Mesendoderm (in vitro differentiated cells): ENCODE data around the gene GTF2I.
"Not testable (repeated sequence)": the region's sequence is repeated elsewhere in the genome, so short reads cannot be mapped to it uniquely, and the experiment has no call there.

Source experiments
- DNase-seq: peaks from one replicate; pipeline ENCODE4 v3.0.0; 2013
- H2AK5ac ChIP-seq: 2 replicates; pipeline ENCODE4 v1.6.1; 2013; ENCODE audit warnings: low read length, inconsistent platforms
- H2BK120ac ChIP-seq: 2 replicates; pipeline ENCODE4 v1.6.1; 2013; ENCODE audit warnings: low read depth, mild to moderate bottlenecking, low read length, moderate library complexity, mixed read lengths
- H2BK15ac ChIP-seq: replicated peaks from 2 replicates; pipeline ENCODE4 v1.6.1; 2013; ENCODE audit warnings: low read depth, mild to moderate bottlenecking, moderate library complexity
- H2BK5ac ChIP-seq: 2 replicates; pipeline ENCODE4 v1.6.1; 2013; ENCODE audit warnings: low read length, inconsistent platforms
- H3K18ac ChIP-seq: 2 replicates; pipeline ENCODE4 v1.6.1; 2013; ENCODE audit warnings: mild to moderate bottlenecking, low read length, mixed read lengths
- H3K23ac ChIP-seq: one replicate; pipeline ENCODE4 v1.6.1; 2013; ENCODE audit warnings: low read length
- H3K27ac ChIP-seq: 2 replicates; pipeline ENCODE4 v1.5.1; 2013; ENCODE audit warnings: low read depth, mild to moderate bottlenecking, inconsistent platforms, low read length, moderate library complexity
- H3K27me3 ChIP-seq: 2 replicates; pipeline ENCODE4 v1.6.1; 2013; ENCODE audit warnings: low read length, control low read depth, mild to moderate bottlenecking, inconsistent platforms; ENCODE audit not compliant: insufficient read depth, poor library complexity
- H3K36me3 ChIP-seq: 2 replicates; pipeline ENCODE4 v1.6.1; 2013; ENCODE audit warnings: low read length, inconsistent platforms; ENCODE audit not compliant: control insufficient read depth, insufficient read depth
- H3K4ac ChIP-seq: one replicate; pipeline ENCODE4 v1.6.1; 2013; ENCODE audit warnings: low read depth, mild to moderate bottlenecking, low read length, moderate library complexity
- H3K4me1 ChIP-seq: 2 replicates; pipeline ENCODE4 v1.6.1; 2013; ENCODE audit warnings: low read depth, low read length, inconsistent platforms; ENCODE audit not compliant: control insufficient read depth
- H3K4me2 ChIP-seq: 2 replicates; pipeline ENCODE4 v1.6.1; 2013; ENCODE audit warnings: low read length
- H3K4me3 ChIP-seq: 2 replicates; pipeline ENCODE4 v1.5.1; 2013; ENCODE audit warnings: mild to moderate bottlenecking, low read length
- H3K56ac ChIP-seq: one replicate; pipeline ENCODE4 v1.6.1; 2013; ENCODE audit warnings: low read length
- H3K79me1 ChIP-seq: 2 replicates; pipeline ENCODE4 v1.6.1; 2013; ENCODE audit warnings: low read length, inconsistent platforms
- H3K79me2 ChIP-seq: 2 replicates; pipeline ENCODE4 v1.6.1; 2013; ENCODE audit warnings: mild to moderate bottlenecking, low read length; ENCODE audit not compliant: control insufficient read depth, insufficient read depth
- H3K9ac ChIP-seq: 2 replicates; pipeline ENCODE4 v1.6.1; 2013; ENCODE audit warnings: low read length, inconsistent platforms
- H4K5ac ChIP-seq: one replicate; pipeline ENCODE4 v1.6.1; 2013; ENCODE audit warnings: low read length
- H4K8ac ChIP-seq: one replicate; pipeline ENCODE4 v1.6.1; 2013; ENCODE audit warnings: low read depth, mild to moderate bottlenecking, control low read depth, low read length, moderate library complexity
- WGBS: extraction: QIAGEN DNeasy Blood & Tissue Kit; methylation state at CpG from one replicate; pipeline ENCODE4 v1.1.7; 2013; ENCODE audit warnings: low lambda C conversion rate, missing lambda C conversion rate; ENCODE audit not compliant: insufficient coverage; ENCODE audit errors: extremely low coverage; 5-methylcytosine and 5-hydroxymethylcytosine counted together

Gene GTF2I

DNA sequence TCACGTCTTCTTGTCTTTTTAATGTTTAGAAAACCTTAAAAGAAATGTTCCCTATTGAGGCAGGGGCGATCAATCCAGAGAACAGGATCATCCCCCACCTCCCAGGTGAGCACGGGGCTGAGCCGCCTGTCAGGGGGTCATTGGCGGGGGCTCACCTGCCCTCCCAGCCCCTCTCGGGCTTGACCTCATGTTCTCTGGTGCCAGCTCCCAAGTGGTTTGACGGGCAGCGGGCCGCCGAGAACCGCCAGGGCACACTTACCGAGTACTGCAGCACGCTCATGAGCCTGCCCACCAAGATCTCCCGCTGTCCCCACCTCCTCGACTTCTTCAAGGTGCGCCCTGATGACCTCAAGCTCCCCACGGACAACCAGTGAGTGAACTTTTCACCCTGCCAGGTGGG is 121.5 kb downstream of the GTF2I start:
- not testable (repeated sequence) for H3K9ac ChIP-seq, H3K18ac ChIP-seq, H3K56ac ChIP-seq, H3K79me1 ChIP-seq, H2BK15ac ChIP-seq, H2AK5ac ChIP-seq, H3K27ac ChIP-seq, H3K36me3 ChIP-seq, H3K4me3 ChIP-seq, H3K4ac ChIP-seq, H2BK5ac ChIP-seq, H4K5ac ChIP-seq, DNase-seq, H3K4me2 ChIP-seq, H3K4me1 ChIP-seq, H3K79me2 ChIP-seq, H4K8ac ChIP-seq, H2BK120ac ChIP-seq, H3K23ac ChIP-seq, H3K27me3 ChIP-seq
- WGBS, result no CpG with 5 or more reads among the region's 17 CpGs

GRCh38 chr7:74781746-74782145 is 124.2 kb downstream of the GTF2I start:
- H3K4me1 ChIP-seq, H2BK15ac ChIP-seq, H3K4me3 ChIP-seq, H3K23ac ChIP-seq, H3K18ac ChIP-seq, H3K79me2 ChIP-seq, DNase-seq, H3K36me3 ChIP-seq, H3K56ac ChIP-seq, H4K8ac ChIP-seq, H3K4me2 ChIP-seq, H2BK5ac ChIP-seq, H3K4ac ChIP-seq, H4K5ac ChIP-seq, H3K79me1 ChIP-seq, H3K27ac ChIP-seq, H2BK120ac ChIP-seq, H3K9ac ChIP-seq, H2AK5ac ChIP-seq, H3K27me3 ChIP-seq: not testable (repeated sequence)
- no CpG with 5 or more reads among the region's 6 CpGs for WGBS

DNA sequence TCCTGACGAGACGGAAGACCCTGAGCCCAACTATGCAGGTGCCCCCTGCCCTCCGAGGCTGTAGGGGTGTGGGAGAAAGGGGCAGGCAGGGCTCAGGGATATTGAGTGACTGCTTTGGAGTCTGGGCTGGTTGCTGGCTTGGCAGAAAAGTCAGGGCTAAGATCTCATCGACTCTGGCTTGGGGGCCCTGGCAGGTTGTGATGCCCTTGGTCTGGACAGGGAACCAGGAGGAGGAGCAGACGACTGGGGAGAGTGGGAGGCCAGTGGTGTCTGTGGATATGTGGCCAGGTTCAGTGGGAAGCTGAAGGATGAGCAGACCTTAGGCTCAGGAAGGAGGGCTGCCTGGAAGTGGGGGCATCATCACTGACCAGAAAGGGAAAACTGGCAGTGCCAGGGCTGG is 126.1 kb downstream of the GTF2I start:
- not testable (repeated sequence) for H3K27me3 ChIP-seq, H3K79me1 ChIP-seq, H3K9ac ChIP-seq, H2AK5ac ChIP-seq, H2BK5ac ChIP-seq, H4K5ac ChIP-seq, H3K4me3 ChIP-seq, H3K27ac ChIP-seq, H3K36me3 ChIP-seq, H3K4me1 ChIP-seq, H3K18ac ChIP-seq, H3K4me2 ChIP-seq, H4K8ac ChIP-seq, H3K4ac ChIP-seq, H3K23ac ChIP-seq, DNase-seq, H2BK15ac ChIP-seq, H3K56ac ChIP-seq, H2BK120ac ChIP-seq, H3K79me2 ChIP-seq
- WGBS, result no CpG with 5 or more reads among the region's 5 CpGs

GRCh38 chr7:74788369-74789150 is 131.0 kb downstream of the GTF2I start:
- H3K56ac ChIP-seq, result peak overlapping the region; percentile 34
- H3K23ac ChIP-seq, H2BK15ac ChIP-seq, H3K4me3 ChIP-seq, H4K8ac ChIP-seq, H3K9ac ChIP-seq, H3K79me2 ChIP-seq, H2AK5ac ChIP-seq, H3K27me3 ChIP-seq, H3K4me1 ChIP-seq, H3K79me1 ChIP-seq, H4K5ac ChIP-seq, H3K4ac ChIP-seq, H3K36me3 ChIP-seq, H3K4me2 ChIP-seq, H2BK120ac ChIP-seq, H3K27ac ChIP-seq, H2BK5ac ChIP-seq, H3K18ac ChIP-seq: not testable (repeated sequence)
- peak; percentile 82 for DNase-seq
- WGBS, result no CpG with 5 or more reads among the region's 82 CpGs

DNA sequence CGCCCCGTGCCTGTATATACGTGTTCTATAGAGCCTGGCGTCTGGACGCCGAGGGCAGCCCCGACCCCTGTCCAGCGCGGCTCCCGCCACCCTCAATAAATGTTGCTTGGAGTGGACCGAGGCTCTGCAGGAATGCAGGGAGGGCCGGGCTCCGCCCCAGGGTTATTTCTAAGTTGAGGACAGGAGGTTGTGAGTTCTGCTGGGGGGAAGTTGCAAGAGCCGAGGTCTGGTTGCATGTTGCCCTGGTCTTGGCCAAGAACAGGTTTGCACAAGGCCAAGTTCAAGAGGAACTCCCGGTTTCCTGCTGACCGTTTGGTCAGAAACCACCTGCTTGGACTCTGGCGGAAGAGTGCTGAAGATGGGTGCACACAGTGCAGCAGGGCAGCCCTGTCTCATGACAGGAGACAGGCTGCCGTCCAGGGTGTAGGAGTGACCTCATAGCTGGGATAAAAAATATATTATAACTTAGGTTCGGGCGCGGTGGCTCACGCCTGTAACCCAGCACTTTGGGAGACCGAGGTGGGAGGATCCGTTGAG is 131.8 kb downstream of the GTF2I start:
- H4K5ac ChIP-seq, DNase-seq, H3K27me3 ChIP-seq, H3K79me1 ChIP-seq, H3K36me3 ChIP-seq, H2BK120ac ChIP-seq, H2BK15ac ChIP-seq, H3K56ac ChIP-seq, H3K4me3 ChIP-seq, H4K8ac ChIP-seq, H3K23ac ChIP-seq, H3K18ac ChIP-seq, H3K4me2 ChIP-seq, H3K9ac ChIP-seq, H3K4me1 ChIP-seq, H2BK5ac ChIP-seq, H2AK5ac ChIP-seq, H3K79me2 ChIP-seq, H3K4ac ChIP-seq, H3K27ac ChIP-seq: not testable (repeated sequence)
- WGBS, result no CpG with 5 or more reads among the region's 24 CpGs
